RWPE2 (cell line): ENCODE data around the gene TNRC6B.

ENCODE experiments used
- ATAC-seq: fragments of 200-7000 bp; cut with Tn5 transposase; 3 replicates; pipeline ENCODE4 v1.9.1; 2021; ENCODE audit warnings: low read depth
- DNase-seq: peaks from one replicate; pipeline ENCODE4 v3.0.0-alpha.2; 2020; ENCODE audit warnings: low spot score
- H3K27ac ChIP-seq: fragments of 450-650 bp; 2 replicates; pipeline ENCODE4 v1.5.1; 2017; ENCODE audit warnings: mild to moderate bottlenecking; ENCODE audit not compliant: poor library complexity, severe bottlenecking
- H3K27me3 ChIP-seq: fragments of 250-450 bp; sonication (Bioruptor Pico); 2 replicates; pipeline ENCODE4 v1.5.1; 2021; ENCODE audit warnings: mild to moderate bottlenecking, moderate library complexity; ENCODE audit not compliant: insufficient read depth, poor library complexity, severe bottlenecking
- H3K36me3 ChIP-seq: fragments of 250-450 bp; sonication (Bioruptor Pico); 2 replicates; pipeline ENCODE4 v1.5.1; 2020; ENCODE audit warnings: low read depth, mild to moderate bottlenecking, moderate library complexity
- H3K4me1 ChIP-seq: fragments of 250-450 bp; sonication (Bioruptor Pico); 2 replicates; pipeline ENCODE4 v1.5.1; 2021; ENCODE audit warnings: mild to moderate bottlenecking, moderate library complexity; ENCODE audit not compliant: insufficient read depth, poor library complexity, severe bottlenecking
- H3K4me3 ChIP-seq: fragments of 250-450 bp; sonication (Bioruptor Pico); 2 replicates; pipeline ENCODE4 v1.5.1; 2021; ENCODE audit warnings: mild to moderate bottlenecking, moderate library complexity; ENCODE audit not compliant: severe bottlenecking
- H3K9me3 ChIP-seq: fragments of 250-450 bp; sonication (Bioruptor Pico); 2 replicates; pipeline ENCODE4 v1.5.1; 2021; ENCODE audit warnings: mild to moderate bottlenecking, moderate library complexity; ENCODE audit not compliant: severe bottlenecking
- CTCF ChIP-seq: fragments of 450-650 bp; IDR thresholded peaks from one replicate; pipeline ENCODE4 v1.5.1; 2017; ENCODE audit warnings: mild to moderate bottlenecking, moderate library complexity; ENCODE audit not compliant: poor library complexity, severe bottlenecking

Gene TNRC6B

GRCh38 chr22:40203572-40203971 lies 25.8 kb downstream of the TNRC6B start:
- no peak for TF ChIP-seq CTCF
- H3K27me3 ChIP-seq, result no peaks in the 10 kb centered on the region
- H3K4me1 ChIP-seq, result peaks cover 3% of the 10 kb centered on the region
- H3K4me3 ChIP-seq, result no peak overlapping the region
- H3K36me3 ChIP-seq, result no peaks in the 10 kb centered on the region
- no peaks in the 10 kb centered on the region for H3K9me3 ChIP-seq
- DNase-seq (no peak), ATAC-seq (no peak)
- H3K27ac ChIP-seq, result no peak overlapping the region

GRCh38 chr22:40204321-40205116 lies 26.8 kb downstream of the TNRC6B start:
- Histone ChIP-seq H3K9me3 (no peaks in the 10 kb centered on the region), H3K27ac (no peak overlapping the region), H3K27me3 (no peaks in the 10 kb centered on the region), H3K4me3 (no peak overlapping the region), H3K4me1 (peaks cover 8% of the 10 kb centered on the region), H3K36me3 (no peaks in the 10 kb centered on the region; the same call in 1 of the 2 replicates)
- no peak for DNase-seq
- TF ChIP-seq CTCF, result no peak
- no peak for ATAC-seq

- no peak for TF ChIP-seq CTCF
- Histone ChIP-seq H3K9me3 (no peaks in the 10 kb centered on the region), H3K4me3 (no peak overlapping the region), H3K27me3 (no peaks in the 10 kb centered on the region), H3K36me3 (no peaks in the 10 kb centered on the region; the same call in 1 of the 2 replicates), H3K4me1 (peaks cover 8% of the 10 kb centered on the region), H3K27ac (no peak overlapping the region)
- no peak for DNase-seq
- ATAC-seq, result no peak
These were observed 28.8 kb downstream of the TNRC6B start for GRCh38 chr22:40206561-40206960.

GRCh38 chr22:40210818-40211217 lies 33.1 kb downstream of the TNRC6B start:
- ATAC-seq, result no peak
- Histone ChIP-seq H3K4me3 (no peak overlapping the region), H3K4me1 (peaks cover 8% of the 10 kb centered on the region), H3K27ac (no peak overlapping the region), H3K36me3 (no peaks in the 10 kb centered on the region; the same call in 1 of the 2 replicates), H3K9me3 (no peaks in the 10 kb centered on the region), H3K27me3 (no peaks in the 10 kb centered on the region)
- no peak for TF ChIP-seq CTCF
- DNase-seq, result no peak

- Histone ChIP-seq H3K27ac (no peak overlapping the region), H3K4me1 (peaks cover 8% of the 10 kb centered on the region)
- no peak for ATAC-seq
These were observed 33.8 kb downstream of the TNRC6B start for GRCh38 chr22:40211476-40212054.

More at GRCh38 chr22:40211476-40212054, 33.8 kb downstream of the TNRC6B start:
- Histone ChIP-seq H3K27me3 (no peaks in the 10 kb centered on the region), H3K9me3 (no peaks in the 10 kb centered on the region), H3K36me3 (no peaks in the 10 kb centered on the region; the same call in 1 of the 2 replicates), H3K4me3 (no peak overlapping the region)
- TF ChIP-seq CTCF, result no peak
- no peak for DNase-seq
